ENCODE data around the gene KLHL6. TPM values are rescaled to one million over a fixed set of nuclear protein-coding genes. Genes with fewer than 3 reads are reported as not detected.

Gene KLHL6
- total RNA-seq, 1 experiment from 2014 or later = not detected

GRCh38 chr3:183586477-183586876 lies 31.0 kb upstream of the KLHL6 start:
- no peak overlapping the region for H3T11ph ChIP-seq (ENCODE audit: low read length)

More at GRCh38 chr3:183586477-183586876, 31.0 kb upstream of the KLHL6 start:
- Mint-ChIP-seq H3K27me3 (ENCODE audit: low read depth) (peaks cover 2% of the 10 kb centered on the region; the same call in 1 of the 2 replicates), H3K27ac (no peak overlapping the region), H3K9me3 (no peaks in the 10 kb centered on the region), H3K36me3 (ENCODE audit: insufficient read depth in 1 of 3, low read depth in 3 of 3) (no peaks in the 10 kb centered on the region), H3K4me3 (no peak overlapping the region), H3K4me1 (peaks cover 22 to 27% of the 10 kb centered on the region in 2 experiments)
- DNase-seq = no peak
- H4K20me1 ChIP-seq (ENCODE audit: control insufficient read depth, insufficient read depth, insufficient read length) = no peaks in the 10 kb centered on the region
- peaks cover 3% of the 10 kb centered on the region; the same call in 1 of the 2 replicates for H3K4me1 ChIP-seq (ENCODE audit: insufficient read depth, low read length)
- H3K79me1 ChIP-seq (ENCODE audit: insufficient read depth, low read depth, low read length, poor library complexity, severe bottlenecking) = no peaks in the 10 kb centered on the region
- H3K23me2 ChIP-seq (ENCODE audit: insufficient read length, low read depth, low read length, poor library complexity, severe bottlenecking) = no peaks in the 10 kb centered on the region
- no peak overlapping the region for H3K9ac ChIP-seq (ENCODE audit: extremely low read depth, insufficient read length, low read length)
- H2AK5ac ChIP-seq (ENCODE audit: insufficient read length, low read length) = no peak overlapping the region
- H3K27ac ChIP-seq (ENCODE audit: insufficient read length, low read depth, low read length) = no peak overlapping the region
- no peak for TF ChIP-seq CTCF (conservative IDR thresholded peaks at IDR 0.05)
- no peak overlapping the region for H2BK12ac ChIP-seq (ENCODE audit: insufficient read length, low read depth, low read length)
- H2BK15ac ChIP-seq (ENCODE audit: low read depth, low read length) = no peak overlapping the region
- no peak overlapping the region for H2BK20ac ChIP-seq (ENCODE audit: low read depth, low read length, poor library complexity, severe bottlenecking)
- H3K4ac ChIP-seq (ENCODE audit: low read depth, low read length) = no peak overlapping the region
- H2BK5ac ChIP-seq (ENCODE audit: insufficient read length, low read length) = no peak overlapping the region
- no peak overlapping the region for H2BK120ac ChIP-seq (ENCODE audit: low read depth, low read length, poor library complexity, severe bottlenecking)
- H3K56ac ChIP-seq (ENCODE audit: insufficient read length, low read depth, low read length) = no peak overlapping the region
- no peaks in the 10 kb centered on the region for H3K9me3 ChIP-seq (ENCODE audit: control insufficient read depth, low read depth, low read length)
- H3K18ac ChIP-seq (ENCODE audit: insufficient read length, low read depth, low read length) = no peak overlapping the region
- H3K27me3 ChIP-seq (ENCODE audit: insufficient read depth, low read length) = no peaks in the 10 kb centered on the region
- no peak overlapping the region for H2AFZ ChIP-seq (ENCODE audit: low read length)
- H4K8ac ChIP-seq (replicated peaks; ENCODE audit: insufficient read length, low read depth, low read length) = no peak overlapping the region
- H3K14ac ChIP-seq (ENCODE audit: insufficient read depth, low read length) = no peak overlapping the region
- H4K5ac ChIP-seq (ENCODE audit: insufficient read length, low read depth, low read length) = no peak overlapping the region
- H3K4me2 ChIP-seq (ENCODE audit: insufficient read depth, insufficient read length, low read length) = no peak overlapping the region
- no CpG with 5 or more reads among the region's 5 CpGs for WGBS (ENCODE audit: extremely low coverage, insufficient read length, low lambda C conversion rate)
- no peak overlapping the region for H4K91ac ChIP-seq (ENCODE audit: insufficient read length, low read depth, low read length)
- H3K23ac ChIP-seq (ENCODE audit: insufficient read length, low read depth, low read length) = no peak overlapping the region
- H3K79me2 ChIP-seq (ENCODE audit: insufficient read depth, low read length) = no peaks in the 10 kb centered on the region

Data from H9 (cell line).